Measurements from ENCODE around the gene GOLGA8J. TPM values are rescaled to one million over a fixed set of nuclear protein-coding genes. Genes with fewer than 3 reads are reported as not detected.
"Not testable (repeated sequence)": the region's sequence is repeated elsewhere in the genome, so short reads cannot be mapped to it uniquely, and the experiment has no call there.

Gene GOLGA8J, protein sequence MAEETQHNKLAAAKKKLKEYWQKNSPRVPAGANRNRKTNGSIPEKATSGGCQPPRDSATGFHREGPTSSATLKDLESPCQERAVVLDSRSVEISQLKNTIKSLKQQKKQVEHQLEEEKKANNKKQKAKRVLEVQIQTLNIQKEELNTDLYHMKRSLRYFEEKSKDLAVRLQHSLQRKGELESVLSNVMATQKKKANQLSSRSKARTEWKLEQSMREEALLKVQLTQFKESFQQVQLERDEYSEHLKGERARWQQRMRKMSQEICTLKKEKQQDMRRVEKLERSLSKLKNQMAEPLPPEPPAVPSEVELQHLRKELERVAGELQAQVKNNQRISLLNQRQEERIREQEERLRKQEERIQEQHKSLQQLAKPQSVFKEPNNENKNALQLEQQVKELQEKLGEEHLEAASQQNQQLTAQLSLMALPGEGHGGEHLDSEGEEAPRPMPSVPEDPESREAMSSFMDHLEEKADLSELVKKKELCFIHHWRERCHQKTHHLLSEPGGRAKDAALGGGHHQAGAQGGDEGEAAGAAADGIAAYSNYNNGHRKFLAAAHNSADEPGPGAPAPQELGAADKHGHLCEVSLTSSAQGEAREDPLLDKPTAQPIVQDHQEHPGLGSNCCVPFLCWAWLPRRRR
- 1 to 10 TPM in 2 of 4 donors, under 1 TPM in 2; 0.59 to 1.6 (median 0.98) TPM for polyA plus RNA-seq (ENCODE audit: insufficient read length in 4 of 4)

DNA sequence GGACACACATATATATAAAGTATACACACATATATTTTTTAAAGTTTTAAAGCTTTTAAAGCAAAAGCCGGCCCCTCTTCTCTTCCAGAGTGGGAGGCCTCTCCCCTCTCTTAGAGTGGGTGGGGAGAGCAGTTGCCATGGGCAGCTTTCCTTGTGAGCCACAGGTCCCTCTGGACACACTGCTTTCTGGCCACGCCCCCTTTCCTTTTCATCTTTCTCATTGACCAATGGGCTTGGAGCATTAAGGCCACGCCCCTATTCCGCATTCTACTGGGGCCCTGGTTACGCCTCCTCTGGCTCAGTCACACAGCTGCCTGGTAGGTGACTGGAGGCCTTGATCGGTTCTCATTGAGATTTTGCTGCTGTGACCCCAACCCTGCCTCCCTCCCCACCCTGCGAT lies at the start of gene GOLGA8J:
TSS of gene GOLGA8J (plus strand) at position 301 of the 400 bp plus-strand sequence. CDS start at position 399, 98 bp downstream.
- not testable (repeated sequence) for DNase-seq (ENCODE audit: low read depth in 4 of 4, low spot score in 3 of 4)

DNA sequence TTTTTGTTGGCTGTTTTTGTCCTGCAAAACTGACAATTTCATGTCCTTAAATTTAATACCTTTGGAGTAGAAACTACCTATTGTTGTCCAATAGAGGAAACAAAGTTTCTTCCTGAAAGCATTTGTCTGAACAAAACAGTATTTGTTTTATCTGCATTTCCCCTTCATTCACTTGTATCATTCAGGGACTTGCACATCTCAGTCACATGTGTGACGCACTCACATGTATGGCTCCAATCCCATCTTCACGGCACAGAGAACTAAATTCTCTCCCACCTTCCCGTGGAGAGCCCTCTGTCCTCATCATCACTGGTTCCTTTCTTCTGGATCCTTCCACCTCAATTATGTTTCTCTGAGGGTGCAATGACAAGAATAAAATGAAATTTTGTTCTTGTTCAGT lies 49.5 kb upstream of the GOLGA8J start:
- no peak for DNase-seq (ENCODE audit: low read depth in 4 of 4, low spot score in 3 of 4)

DNA sequence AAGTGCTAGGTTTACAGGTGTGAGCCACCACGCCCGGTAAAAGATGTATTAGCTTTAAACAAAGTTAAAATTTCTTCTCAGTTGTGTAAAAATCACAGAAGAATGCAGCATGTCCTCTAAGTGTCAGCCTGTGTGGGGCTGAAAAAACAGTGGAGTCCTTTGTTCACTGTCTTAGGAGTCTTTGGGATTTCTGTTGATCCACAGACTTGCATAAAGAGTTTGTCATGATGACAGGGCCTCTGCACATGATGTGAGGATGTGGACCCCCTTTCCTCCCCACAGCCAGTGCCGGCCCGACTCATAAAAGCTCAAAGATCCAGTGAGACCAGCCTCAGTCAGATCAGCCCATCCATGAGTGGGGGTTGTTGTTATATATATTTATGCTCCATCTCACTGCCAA lies 49.0 kb upstream of the GOLGA8J start:
- no peak for DNase-seq (ENCODE audit: low read depth in 4 of 4, low spot score in 3 of 4)

DNA sequence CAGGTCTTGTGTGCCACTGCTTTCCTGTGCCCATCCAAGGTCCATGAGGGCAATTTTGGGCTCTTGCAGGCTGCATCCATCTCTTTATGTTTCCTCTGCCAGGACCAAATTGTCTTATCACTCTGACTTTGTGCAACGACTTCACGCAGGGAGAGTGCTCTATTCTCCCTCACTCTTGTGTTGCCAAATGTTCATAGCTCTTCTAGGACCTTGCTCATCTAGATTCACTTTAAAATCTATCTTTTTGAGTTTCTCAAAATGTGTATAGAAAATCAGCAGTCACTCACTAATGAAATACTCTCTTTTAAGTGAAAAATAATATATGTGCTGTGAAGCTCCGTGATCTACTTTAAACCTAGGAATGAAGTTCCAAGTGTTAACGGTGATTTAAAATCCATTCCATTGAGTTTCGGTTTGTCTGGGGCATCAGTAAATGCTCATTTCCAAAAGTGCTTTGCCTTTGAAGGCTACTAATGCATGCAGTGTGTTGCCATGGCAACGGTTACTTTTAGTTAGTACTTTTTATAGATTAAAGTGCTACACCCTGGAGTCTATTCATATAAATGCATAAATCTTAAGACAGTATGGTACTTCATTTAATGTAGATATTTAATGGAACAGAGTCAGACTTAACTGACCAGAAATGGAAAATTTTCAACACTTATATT lies 46.6 kb upstream of the GOLGA8J start:
- no peak for DNase-seq (ENCODE audit: low read depth in 4 of 4, low spot score in 3 of 4)

DNA sequence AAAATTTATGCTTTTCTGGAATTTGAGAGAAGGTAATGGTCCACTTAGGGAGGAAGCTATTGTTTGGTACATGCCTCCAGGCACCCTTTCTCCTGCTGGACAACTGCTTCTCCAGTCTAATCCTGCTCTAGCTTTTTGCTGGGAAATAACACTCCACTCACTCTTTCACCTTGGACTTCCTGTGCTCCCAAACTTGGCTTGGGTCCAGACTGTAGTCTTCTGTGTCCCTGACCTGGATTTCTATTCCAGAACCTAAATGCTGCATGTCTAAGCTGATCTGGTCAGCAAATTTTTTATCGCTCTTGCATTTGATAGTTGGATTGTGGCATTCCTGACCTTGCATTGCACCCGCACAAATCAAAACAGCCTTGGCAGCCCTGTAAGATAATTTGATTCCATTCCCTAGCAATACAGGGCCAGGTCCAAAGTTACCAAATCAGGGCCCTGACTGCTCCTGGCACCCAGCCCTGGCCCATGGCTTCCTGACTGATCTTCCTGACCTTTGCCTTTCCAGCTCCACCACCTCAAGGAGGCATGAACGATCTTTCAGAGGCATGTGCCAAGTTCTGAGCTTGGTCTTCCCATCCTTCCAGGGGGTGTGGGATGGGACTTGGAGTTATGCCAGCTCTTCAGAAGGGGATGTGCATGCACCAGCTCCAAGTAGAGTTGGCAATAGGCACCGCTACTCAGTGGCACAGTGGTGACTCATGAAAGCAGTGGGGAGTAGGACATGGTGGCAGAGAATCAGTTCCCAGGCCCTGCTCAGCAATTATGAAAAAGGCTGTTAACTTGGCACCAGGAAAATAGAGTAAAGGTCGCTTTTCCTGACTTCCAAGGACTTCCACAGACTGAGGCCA lies 43.9 kb upstream of the GOLGA8J start:
- DNase-seq (ENCODE audit: low read depth in 4 of 4, low spot score in 3 of 4): no peak

DNA sequence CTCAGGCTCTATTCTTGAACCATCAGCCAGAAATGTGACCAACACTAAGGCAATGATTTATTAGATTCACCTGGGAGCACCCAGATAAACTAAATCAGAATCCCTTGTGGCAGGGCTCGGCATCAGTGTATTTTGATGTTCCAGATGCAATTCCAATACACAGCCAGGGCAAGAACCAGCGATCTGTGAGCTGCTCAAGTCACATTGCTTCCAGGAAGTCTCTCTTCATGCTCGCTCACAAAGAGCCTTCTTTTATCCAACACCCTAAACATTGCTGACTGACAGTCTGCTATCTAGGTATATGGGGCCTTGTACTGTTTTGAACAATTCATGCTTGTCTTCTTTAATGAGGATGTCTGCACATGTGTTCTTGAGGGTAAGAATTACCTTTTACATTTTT lies 40.9 kb upstream of the GOLGA8J start:
- no peak for DNase-seq (ENCODE audit: low read depth in 4 of 4, low spot score in 3 of 4)

DNA sequence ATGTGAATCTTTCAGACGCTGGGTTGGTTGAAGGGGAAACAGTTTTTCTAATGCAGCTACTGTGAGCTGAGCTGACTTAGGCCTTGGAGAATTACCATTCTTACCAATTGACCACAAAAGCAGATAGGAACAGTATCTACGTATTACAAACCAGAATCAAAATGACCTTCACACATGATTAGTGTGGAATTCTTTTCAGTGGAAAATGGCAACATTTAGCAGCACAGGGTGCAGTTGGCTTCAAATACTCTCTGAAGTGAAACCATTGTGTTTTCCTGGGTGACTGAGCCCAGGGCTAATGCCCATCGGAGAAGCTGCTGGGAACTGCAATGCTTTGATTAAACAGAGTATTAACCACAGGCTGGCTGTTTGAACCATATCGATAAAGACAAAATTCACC lies 40.2 kb upstream of the GOLGA8J start:
- no peak for DNase-seq (ENCODE audit: low read depth in 4 of 4, low spot score in 3 of 4)

DNA sequence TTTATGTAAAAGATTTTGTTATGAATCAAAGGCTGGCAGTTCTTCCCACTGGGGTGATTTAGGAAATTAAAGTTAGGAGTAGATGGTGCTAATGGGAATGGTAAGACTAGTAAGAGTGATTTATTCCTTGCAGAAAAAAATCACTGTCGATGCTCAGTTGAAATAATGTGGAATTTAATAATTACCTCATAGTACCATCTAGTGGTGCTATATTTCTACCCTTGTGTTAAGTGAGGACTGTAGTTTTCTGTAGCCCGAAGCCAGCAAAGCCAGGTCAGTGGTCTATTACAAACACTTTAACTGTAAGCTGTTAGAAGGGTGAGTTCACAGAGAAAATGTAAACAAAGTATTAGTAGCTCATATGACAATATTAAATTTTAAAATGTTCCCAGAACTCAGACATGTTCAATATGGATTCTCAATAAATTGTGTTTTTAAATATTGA lies 39.5 kb upstream of the GOLGA8J start:
- DNase-seq (ENCODE audit: low read depth in 4 of 4, low spot score in 3 of 4): no peak

DNA sequence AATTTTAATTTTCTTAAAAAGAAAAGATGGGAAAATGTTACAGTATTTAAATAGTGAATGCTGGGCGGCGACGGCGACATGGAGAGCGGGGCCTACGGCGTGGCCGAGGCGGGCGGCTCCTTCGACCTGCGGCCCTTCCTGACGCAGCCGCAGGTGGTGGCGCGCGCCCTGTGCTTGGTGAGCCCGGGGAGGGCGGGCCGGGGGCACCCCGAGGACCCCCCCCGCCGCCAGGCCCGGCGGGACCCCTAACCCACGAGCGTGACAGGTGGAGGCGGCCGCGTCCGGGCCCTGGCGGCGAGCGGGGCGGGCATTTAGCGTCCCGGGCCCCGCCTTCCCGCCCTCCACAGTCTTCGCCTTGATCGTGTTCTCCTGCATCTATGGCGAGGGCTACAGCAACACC lies 38.4 kb upstream of the GOLGA8J start:
- DNase-seq (ENCODE audit: low read depth in 4 of 4, low spot score in 3 of 4): no peak

DNA sequence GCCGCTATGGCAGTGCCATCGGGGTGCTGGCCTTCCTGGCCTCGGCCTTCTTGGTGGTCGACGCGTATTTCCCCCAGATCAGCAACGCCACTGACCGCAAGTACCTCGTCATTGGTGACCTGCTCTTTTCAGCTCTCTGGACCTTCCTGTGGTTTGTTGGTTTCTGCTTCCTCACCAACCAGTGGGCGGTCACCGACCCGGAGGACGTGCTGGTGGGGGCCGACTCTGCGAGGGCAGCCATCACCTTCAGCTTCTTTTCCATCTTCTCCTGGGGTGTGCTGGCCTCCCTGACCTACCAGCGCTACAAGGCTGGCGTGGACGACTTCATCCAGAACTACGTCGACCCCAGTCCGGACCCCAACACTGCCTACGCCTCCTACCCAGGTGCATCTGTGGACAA lies 37.9 kb upstream of the GOLGA8J start:
- not testable (repeated sequence) for DNase-seq (ENCODE audit: low read depth in 4 of 4, low spot score in 3 of 4)

DNA sequence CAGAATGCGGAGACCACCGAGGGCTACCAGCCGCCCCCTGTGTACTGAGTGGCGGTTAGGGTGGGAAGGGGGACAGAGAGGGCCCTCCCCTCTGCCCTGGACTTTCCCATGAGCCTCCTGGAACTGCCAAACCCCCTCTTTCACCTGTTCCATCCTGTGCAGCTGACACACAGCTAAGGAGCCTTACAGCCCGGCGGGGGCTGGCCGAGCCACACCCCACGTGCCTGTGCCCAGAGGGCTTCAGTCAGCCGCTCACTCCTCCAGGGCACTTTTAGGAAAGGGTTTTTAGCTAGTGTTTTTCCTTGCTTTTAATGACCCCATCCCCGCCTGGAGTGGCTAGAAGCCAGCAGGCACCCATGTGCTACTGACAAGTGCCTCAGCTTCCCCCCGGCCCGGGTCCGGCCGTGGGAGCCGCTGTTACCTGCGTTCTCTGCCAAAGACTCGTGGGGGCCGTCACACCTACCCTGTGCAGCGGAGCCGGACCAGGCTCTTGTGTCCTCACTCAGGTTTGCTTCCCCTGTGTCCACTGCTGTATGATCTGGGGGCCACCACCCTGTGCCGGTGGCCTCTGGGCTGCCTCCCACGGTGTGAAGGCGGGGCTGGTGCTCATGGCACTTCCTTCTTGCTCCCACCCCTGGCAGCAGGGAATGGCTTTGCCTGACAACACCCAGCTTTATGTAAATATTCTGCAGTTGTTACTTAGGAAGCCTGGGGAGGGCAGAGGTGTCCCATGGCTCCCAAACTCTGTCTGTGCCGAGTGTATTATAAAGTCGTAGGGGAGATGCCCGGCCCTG lies 37.3 kb upstream of the GOLGA8J start:
- DNase-seq (ENCODE audit: low read depth in 4 of 4, low spot score in 3 of 4): not testable (repeated sequence)

DNA sequence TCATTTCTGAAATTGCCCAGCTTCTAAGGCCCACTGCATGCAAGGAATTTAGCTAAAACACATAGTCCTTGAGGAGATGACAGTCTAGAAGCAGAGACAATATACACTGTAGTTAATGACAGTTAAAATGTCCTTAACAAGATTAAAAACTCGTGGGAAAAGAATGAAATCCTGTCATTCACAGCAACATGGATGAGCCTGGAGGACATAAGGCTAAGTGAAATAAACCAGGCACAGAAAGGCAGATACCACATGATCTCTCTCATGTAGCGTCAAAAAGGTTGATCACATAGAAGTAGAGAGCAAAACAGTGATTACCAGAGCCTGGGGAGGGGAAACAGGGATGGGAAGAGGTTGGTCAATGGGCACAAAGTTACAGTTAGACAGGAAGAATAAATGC lies 36.3 kb upstream of the GOLGA8J start:
- DNase-seq (ENCODE audit: low read depth in 4 of 4, low spot score in 3 of 4): no peak

DNA sequence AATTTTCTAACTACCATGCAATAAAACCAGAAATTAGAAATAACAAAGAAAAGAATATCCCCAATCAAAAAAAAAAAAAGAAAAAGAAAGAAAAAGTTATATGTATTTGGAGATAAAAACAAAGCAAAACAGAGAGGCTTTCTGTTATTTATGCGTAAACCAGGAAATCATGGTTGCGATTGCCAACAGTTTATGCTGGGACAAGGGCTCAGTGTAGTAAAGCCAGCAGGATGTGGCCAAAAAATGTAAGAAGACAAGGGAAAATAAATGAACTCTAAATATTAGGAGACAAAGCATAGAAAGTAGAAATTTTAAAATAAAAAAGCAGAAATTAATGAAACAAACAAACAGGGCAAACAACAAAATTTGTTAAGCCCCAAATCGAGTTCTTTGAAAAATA lies 27.2 kb upstream of the GOLGA8J start:
- DNase-seq (ENCODE audit: low read depth in 4 of 4, low spot score in 3 of 4): no peak

DNA sequence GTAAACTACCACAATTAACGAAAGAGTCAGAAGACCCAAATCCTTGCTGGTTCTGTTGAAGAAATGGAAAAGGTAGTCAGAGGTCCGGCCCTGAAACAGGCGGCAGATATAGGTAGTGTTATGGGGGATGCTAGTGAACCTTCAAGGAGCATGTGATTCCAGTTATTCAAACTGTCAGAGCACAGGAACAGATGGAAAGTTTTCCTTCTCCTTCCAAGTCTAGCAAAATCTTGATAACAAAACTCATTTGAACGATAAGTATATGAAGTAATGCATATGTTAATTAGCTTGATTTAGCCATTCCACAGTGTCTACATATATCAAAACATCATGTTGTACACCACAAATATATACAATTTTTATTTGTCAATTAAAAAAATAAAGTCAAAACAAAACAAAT lies 26.6 kb upstream of the GOLGA8J start:
- no peak for DNase-seq (ENCODE audit: low read depth in 4 of 4, low spot score in 3 of 4)

DNA sequence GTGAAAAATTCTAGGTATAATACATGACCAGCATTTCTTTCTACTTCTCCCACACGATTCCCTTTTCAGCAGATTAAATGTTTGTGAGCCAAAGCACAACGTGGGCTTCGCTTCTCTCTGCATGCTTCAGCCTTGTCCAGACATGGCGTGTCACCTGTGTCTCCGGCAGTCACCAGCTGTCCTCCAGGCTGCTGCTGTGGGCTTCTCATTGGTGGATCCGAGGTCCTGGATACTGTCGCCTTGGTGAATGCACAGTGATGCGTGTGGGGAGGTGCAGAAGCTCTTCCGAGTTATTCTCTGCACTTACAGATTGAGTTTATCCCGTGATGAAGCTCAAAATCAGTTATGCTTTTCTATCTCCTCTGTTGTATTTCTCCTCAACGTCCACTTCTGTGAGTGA lies 23.0 kb upstream of the GOLGA8J start:
- no peak for DNase-seq (ENCODE audit: low read depth in 4 of 4, low spot score in 3 of 4)

DNA sequence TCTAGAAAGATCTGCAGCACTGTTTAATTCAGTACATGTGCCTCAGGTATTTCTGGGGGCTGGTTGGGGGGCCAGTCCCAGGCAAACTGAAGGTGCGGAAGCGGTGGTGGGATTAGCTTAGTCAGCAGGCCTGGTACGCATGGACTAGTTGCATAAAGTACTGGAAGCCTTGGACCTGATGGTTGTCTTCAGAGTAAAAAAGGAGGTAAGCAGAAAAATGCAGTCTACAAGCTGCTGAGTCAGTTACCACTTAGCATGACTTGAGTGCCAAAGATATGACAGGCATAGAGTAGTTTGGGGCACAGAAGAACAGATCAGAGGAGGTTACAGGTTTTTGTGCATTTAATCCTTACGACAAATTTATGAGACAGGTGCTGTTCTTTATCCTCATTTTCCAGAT lies 19.9 kb upstream of the GOLGA8J start:
- no peak for DNase-seq (ENCODE audit: low read depth in 4 of 4, low spot score in 3 of 4)

DNA sequence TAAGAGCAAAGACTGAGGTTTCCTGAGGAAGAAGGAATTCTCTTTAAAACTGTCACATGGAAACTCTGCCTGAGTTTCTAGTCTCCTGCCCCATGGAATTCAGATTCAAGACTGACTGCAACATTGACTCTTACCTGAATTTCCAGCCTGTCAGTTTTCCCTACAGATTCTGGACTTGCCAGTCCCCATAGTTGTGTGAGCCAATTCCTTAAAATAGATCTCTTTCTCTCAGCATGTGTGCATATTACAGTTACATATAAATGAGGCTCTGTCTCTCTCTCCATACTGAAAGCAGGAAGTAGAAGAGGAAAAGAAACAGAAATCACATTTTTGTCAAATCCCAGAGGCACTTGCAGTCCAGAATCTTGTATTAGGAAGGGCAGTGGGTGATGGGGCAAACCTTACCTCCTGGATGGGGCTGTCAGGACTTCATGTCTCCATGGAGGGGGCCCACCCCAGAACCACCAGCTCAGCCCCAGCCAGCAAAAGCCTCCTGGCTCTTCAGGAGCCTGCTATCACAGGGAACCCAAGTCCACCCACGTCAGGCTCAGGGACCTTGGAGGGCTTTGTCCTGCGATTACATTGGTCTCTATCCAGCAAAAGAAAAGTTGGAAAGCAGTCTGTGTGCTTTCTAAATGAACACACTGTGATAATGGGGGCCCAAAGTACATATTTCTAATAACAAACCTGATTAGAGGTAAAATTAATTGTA lies 18.8 kb upstream of the GOLGA8J start:
- DNase-seq (ENCODE audit: low read depth in 4 of 4, low spot score in 3 of 4): no peak

DNA sequence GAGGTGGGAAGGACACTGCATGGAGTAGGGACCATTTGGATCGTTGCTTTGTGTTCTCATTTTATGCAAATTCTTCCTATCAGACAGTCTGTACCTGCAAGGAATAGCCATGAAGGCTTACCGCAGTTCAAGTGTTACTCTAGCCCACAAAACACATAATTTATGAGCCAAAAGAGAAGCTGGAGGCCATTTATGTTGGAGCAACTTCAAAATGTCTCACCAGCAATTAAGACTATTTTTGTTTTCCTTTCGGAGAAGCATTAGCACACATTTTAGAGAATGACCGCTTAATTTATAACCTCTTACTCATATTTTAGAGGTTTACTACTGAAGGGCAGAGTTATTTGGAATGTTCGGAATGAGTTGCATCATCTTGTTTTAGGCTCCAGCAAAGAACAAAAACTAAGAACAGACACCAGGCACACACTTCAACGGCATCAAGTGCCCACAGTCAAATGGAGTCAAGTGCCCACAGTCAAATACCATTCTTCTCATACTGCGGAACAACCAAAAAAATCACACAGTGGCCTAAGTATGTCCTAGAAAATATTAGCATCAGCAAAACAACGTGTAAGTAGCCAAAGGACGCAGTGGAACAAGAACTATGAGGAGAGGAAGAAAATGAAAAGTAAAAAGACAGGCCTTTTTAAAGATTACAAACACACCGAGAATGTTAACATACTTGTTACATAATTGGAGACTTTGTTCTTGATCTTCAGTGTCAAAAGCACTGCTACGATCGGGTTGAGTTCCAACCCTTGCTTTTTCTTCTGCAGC lies 17.5 kb upstream of the GOLGA8J start:
- no peak for DNase-seq (ENCODE audit: low read depth in 4 of 4, low spot score in 3 of 4)
